ENCODE measurements around the gene UBAP1L.

DNA sequence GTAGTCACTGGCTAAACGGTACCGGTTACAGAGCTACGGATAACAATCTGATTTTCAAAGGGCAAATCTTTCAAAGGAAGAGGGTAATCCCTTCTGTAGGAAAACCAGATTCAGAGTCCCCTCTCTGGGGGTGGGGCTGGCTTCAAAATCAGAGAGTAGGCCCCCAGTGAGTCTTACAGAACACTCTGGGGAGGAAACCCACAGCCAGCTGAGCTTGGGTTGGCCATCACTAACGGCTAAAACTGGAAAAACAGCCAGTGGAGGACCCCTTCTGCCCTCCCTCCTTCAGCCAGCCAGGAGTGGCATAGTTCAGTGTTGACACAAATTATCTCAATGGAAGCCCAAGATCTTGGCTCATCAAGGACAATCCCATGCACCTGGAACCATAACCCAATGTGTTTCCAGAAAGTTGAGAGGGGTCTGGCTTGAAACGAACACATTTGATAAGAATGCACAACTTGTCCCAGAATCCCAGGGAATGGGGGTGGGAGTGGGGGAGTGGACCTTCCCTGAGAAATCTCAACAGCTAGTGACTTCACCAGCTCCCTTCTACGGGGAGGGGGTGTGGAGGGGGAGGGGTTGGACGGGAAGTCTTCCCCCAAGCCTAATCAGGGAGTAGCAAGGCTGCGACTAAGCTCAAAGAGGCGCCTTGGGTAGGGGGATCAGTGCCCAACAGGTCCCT is 48.2 kb downstream of the UBAP1L start:
- TF ChIP-seq CTCF (IDR thresholded peaks at IDR 0.05; ENCODE audit: extremely low read depth in 1 of 2, insufficient read depth in 1 of 2, low read depth in 1 of 2, low read length in 2 of 2) = no peak
- TF ChIP-seq, protein P1, sequence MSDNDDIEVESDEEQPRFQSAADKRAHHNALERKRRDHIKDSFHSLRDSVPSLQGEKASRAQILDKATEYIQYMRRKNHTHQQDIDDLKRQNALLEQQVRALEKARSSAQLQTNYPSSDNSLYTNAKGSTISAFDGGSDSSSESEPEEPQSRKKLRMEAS (IDR thresholded peaks at IDR 0.05; ENCODE audit: insufficient read depth, insufficient read length) = no peak
- no peak for TF ChIP-seq EZH2 (IDR thresholded peaks at IDR 0.05; ENCODE audit: borderline replicate concordance, low read depth, low read length, severe bottlenecking)
- no peak for TF ChIP-seq POLR2A (IDR thresholded peaks at IDR 0.05; ENCODE audit: low read depth, low read length)
- no peak for TF ChIP-seq MYC (IDR thresholded peaks at IDR 0.05; ENCODE audit: low read depth, low read length)
